Hippocampal formation (tissue), 2 donors: ENCODE results near the gene GLA.

Experiments
- DNase-seq, 2 donors: peaks; one replicate each; lab custom pipeline; 2025; lab: John Stamatoyannopoulos, UW

The GLA gene

GRCh38 chrX:101397779-101398178 is 9.9 kb downstream of the GLA start:
- DNase-seq, result no peak

- DNase-seq, result no peak
These were observed 11.9 kb downstream of the GLA start for GRCh38 chrX:101395789-101396188.

GRCh38 chrX:101394372-101394771 is 13.4 kb downstream of the GLA start:
- DNase-seq, result no peak

- no peak for DNase-seq
These were observed 14.0 kb downstream of the GLA start for GRCh38 chrX:101393530-101394305.

GRCh38 chrX:101391831-101392230 is 15.9 kb downstream of the GLA start:
- no peak for DNase-seq

GRCh38 chrX:101390664-101391525 is 16.8 kb downstream of the GLA start, which contains the start of gene RPL36A:
RPL36A (plus strand) TSS chrX:101391011; CDS start chrX:101391044, 33 bp downstream.
- DNase-seq, result peak; percentile 71 to 79

GRCh38 chrX:101388604-101389003 is 19.1 kb downstream of the GLA start:
- no peak for DNase-seq

- DNase-seq, result no peak
These were observed 21.2 kb downstream of the GLA start for GRCh38 chrX:101386542-101386885.

GRCh38 chrX:101385795-101386541 is 21.8 kb downstream of the GLA start, which contains the start of gene BTK:
BTK (minus strand) TSS chrX:101386191; CDS start chrX:101375284, 10,907 bp downstream.
- DNase-seq, result no peak

GRCh38 chrX:101385026-101385684 is 22.6 kb downstream of the GLA start:
- no peak for DNase-seq

GRCh38 chrX:101383679-101384205 is 24.0 kb downstream of the GLA start:
- no peak for DNase-seq

- DNase-seq, result no peak
These were observed 30.2 kb downstream of the GLA start for GRCh38 chrX:101377547-101377946.

- DNase-seq, result no peak
These were observed 36.7 kb downstream of the GLA start for GRCh38 chrX:101370888-101371504.

- DNase-seq, result no peak
These were observed 38.0 kb downstream of the GLA start for GRCh38 chrX:101369687-101370086.

- DNase-seq, result no peak
These were observed 38.9 kb downstream of the GLA start for GRCh38 chrX:101368800-101369199.

- DNase-seq, result no peak
These were observed 42.4 kb downstream of the GLA start for GRCh38 chrX:101365301-101365795.

GRCh38 chrX:101362757-101363156 is 45.0 kb downstream of the GLA start:
- DNase-seq, result no peak

- no peak for DNase-seq
These were observed 45.6 kb downstream of the GLA start for GRCh38 chrX:101362116-101362515.

- no peak for DNase-seq
These were observed 47.3 kb downstream of the GLA start for GRCh38 chrX:101360390-101360789.

- DNase-seq, result no peak
These were observed 47.8 kb downstream of the GLA start for GRCh38 chrX:101359966-101360365.
